GM18519 (cell line): Measurements from ENCODE around the gene RDH13.
"Not testable (repeated sequence)": the region's sequence is repeated elsewhere in the genome, so short reads cannot be mapped to it uniquely, and the experiment has no call there.

Source experiments
- ATAC-seq: cut with Tn5 transposase; IDR thresholded peaks from one replicate; pipeline ENCODE4 v1.9.1; 2021; ENCODE audit warnings: mild to moderate bottlenecking, moderate library complexity; ENCODE audit not compliant: unreplicated experiment, low FRiP score

Gene RDH13

DNA sequence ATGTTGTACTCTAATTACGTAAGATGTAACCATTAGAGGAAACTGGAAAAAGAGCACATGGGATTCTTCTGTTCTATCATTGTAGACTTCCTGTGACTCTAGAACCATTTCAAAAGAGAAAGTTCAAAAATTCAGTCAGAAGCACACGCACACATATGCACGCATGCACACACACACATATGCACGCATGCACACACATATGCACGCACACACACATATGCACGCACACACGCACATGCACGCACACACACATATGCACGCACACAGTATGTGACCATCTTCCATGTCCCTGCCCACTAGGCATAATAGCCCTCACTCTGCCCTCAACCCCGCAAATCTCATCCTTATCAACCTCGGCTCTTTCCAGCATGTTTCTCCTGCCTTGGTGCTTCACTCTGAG is 38.8 kb downstream of the RDH13 start:
- no peak for ATAC-seq

DNA sequence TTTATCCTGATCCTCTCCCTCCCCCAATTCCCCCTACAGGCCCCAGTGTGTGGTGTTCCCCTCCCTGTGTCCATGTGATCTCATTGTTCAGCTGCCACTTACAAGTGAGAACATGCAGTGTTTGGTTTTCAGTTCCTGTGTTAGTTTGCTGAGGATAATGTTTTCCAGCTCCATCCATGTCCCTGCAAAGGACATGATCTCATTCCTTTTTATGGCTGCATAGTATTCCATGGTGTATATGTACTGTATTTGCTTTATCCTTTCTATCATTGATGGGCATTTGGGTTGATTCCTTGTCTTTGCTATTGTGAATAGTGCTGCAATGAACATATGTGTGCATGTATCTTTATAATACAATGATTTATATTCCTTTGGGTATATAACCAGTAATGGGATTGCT is 42.6 kb downstream of the RDH13 start:
- not testable (repeated sequence) for ATAC-seq

DNA sequence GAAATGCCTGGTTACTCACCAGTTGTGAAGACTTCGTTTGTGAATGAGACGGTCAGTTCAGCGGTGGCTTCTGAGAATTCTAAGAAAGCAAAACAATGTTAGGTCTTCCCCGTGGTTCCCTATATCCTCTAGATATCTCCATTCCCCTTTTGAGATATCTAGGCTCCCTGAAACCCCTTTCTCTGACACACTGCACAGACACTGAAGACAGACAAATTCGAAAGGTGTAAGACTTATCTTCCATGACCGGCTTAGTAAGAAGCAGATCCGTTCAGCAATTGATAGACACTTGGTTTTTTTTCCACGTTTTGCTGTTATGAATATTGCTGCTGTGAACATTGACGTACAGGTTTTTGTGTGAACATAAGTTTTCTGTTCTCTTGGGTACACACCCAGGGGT is 44.3 kb downstream of the RDH13 start:
- no peak for ATAC-seq

DNA sequence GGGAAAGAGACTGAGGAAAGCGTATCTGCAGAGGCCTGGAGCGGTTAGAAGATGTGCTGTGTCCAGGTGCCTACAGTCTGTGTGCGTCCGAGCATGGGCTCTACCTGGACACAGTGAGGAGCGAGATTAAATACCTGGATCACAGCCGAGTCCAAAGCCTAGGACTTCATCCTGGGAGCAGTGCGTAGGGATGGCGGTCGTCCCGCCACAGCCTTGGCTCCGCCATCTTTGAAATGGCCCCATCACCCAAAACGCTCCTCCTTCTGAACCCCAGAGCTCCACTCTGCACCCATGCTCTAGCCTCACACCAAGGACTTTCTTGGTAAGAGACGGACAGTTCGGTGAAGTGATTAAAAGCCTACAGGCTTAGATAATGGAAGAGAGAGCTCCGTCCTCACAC is 44.7 kb downstream of the RDH13 start:
- ATAC-seq = no peak

DNA sequence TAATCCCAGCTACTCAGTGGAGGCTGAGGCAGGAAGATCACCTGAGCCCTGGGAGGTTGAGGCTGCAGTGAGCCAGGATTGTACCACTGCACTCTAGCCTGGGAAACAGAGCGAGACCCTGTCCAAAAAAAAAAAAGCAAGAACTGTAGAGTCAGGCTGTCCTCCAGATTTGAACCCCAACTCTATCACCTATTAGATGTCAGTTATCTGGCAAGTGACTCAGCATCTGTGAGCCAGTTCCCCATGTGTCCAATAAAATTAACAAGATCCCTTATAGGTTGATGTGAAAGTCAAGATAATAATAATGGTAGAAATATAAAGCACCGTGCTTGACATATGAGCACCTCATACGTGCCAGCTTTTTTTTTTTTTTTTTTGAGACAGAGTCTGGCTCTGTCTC is 46.9 kb downstream of the RDH13 start:
- ATAC-seq = no peak

DNA sequence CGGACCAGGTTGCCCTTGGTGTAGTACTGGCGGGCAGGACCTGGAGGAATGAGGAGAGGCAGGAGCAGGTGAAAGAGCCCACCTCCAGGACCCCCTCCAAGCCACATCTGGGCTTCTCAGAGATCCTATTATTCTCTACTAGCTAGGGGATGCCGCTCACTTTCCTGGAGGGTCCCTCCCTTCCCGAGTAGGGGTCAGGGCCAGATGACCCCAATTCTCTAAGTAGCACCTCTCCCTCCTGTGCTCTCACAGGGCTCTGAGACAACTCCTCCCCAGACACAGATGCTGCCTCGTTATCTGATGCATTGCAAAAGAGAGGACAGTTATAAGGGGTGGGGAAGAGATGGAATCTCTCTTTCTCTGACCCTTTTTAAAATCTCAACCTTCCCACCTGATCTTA is 47.8 kb downstream of the RDH13 start:
- ATAC-seq = no peak

DNA sequence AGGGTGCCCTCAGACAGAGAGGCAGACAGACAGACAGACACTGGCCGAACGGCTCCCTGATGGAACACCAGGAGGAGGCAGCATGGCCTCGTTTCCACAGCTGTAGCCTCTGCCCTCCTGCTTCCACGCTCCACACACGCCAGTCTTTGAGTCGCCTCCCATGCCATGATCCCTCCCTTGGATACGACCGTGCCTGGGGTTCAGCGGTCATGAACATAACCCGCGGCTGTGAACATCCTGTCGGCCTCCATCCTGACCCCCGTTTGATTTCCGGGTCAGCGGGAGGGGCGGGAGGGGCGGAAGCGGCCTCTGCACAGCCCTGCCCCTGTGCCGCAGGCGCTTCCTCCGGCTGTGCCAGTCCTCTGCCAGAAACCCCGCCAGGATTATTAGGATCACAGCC is 48.2 kb downstream of the RDH13 start:
- no peak for ATAC-seq

DNA sequence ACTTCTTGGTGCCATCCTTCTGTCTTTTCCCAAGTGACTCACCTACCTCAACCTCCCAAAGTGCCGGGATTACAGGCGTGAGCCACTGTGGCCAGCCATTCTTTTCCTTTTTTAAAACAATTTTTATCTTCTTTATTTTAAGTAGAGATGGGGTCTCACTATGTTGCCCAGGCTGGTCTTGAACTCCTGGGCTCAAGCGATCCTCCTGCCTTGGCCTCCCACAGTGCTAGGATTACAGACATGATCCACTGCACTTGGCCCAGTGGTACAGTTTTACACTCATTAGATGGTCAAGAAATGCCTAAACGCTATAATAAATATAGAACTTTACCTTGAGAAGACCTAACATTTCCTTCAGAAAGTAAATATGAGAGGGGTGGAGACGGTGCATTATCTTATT is 49.4 kb downstream of the RDH13 start:
- no peak for ATAC-seq

DNA sequence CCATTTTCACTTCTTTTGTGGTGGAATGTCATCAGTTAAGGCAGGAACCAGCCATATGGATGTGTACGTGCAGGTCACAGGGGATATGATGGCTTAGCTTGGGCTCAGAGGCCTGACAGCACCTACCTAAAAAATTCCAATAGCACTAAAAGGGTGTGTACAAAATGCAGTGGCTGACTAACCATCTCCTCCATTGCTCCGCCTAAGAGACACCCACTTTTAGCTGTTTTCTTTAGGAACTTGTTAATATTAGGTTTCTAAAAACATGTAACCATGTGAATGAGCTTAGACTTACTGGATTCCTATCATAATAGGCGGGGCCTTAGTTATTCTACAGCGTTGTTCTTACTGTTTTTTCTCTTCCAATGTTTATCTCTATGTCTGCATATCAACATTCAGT is 50.6 kb downstream of the RDH13 start:
- ATAC-seq = no peak

DNA sequence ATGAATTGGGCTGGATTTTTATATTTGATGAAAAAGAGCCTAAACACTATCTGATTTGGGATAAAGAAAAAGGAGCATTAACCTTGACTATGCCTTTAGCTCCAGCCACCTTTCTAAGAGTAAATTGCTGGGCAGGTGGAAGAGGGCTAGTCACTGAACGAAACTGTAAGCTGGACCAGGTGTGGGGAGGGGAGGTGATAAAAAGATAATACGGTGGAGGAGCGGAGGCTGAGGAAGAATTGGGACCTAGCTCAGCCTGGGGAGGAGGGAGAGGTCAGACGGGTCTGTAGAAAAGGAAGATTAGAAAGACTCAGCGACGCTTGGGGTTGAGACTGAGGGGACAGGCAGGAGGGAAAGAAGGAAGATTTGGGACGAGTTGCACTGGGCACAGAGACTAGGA is 52.4 kb downstream of the RDH13 start:
- not testable (repeated sequence) for ATAC-seq

DNA sequence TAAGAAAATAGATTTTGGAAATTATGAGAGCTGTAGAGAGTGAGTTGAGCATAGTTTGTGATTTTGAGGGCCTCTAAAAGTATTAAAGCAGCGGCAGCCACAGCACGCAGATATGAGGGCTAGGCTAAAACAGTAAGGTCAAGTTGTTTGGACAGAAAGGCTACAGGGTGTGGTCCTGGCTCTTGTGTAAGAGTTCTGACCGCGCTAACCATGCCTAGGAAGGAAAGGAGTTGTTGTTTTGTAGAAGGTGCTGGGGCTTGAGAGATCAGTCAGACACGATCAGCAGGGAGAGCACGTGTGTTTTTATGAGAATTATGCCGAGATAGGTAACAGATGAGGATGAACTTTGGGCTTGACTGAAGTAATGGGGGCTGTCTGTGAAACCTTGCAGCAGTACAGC is 54.2 kb downstream of the RDH13 start:
- not testable (repeated sequence) for ATAC-seq

DNA sequence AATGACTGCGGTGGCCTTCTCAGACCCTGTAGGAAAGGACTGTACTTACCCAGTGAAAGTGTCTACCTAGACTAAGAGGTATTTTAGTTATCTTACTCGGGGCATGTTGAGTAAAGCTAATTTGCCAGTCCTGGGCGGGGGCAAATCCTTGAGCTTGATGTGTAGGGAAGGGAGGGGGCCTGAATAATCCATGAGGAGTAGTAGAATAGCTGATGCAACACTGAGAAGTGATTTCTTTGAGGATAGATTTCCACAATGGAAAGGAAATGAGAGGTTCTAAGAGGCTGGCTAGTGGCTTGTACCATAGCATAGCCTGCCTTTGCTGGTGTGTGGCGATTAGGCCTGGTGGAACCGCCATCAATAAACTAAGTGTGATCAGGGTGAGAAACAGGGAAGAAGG is 54.8 kb downstream of the RDH13 start:
- not testable (repeated sequence) for ATAC-seq

DNA sequence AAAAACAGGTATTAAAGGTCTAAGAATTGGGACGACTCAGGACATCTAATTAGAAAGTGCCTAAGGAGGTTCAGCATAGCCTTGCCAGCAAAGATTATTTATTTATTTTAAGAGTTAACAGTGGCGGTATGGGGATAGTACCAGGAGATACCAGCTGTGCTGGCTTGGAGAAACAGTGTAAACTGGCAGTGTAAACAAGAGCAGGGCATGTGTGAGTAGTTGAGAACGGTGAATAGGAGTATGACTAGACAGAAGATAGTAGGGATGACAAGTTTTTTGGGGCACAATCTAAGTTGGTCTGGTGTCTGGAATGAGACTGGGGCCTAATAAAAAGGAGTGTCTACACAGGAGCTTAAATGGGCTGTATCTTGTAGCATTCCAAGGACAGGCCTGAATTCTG is 55.4 kb downstream of the RDH13 start:
- ATAC-seq = not testable (repeated sequence)

DNA sequence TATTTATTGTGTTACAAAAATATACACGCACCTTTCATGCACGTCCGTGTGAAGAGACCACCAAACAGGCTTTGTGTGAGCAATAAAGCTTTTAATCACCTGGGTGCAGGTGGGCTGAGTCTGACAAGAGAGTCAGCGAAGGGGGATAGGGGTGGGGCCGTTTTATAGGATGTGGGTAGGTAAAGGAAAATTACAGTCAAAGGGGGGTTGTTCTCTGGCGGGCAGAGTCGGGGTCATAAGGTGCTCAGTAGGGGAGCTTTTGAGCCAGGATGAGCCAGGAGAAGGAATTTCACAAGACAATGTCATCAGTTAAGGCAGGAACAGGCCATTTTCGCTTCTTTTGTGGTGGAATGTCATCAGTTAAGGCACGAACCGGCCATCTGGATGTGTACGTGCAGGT is 56.2 kb downstream of the RDH13 start:
- not testable (repeated sequence) for ATAC-seq

DNA sequence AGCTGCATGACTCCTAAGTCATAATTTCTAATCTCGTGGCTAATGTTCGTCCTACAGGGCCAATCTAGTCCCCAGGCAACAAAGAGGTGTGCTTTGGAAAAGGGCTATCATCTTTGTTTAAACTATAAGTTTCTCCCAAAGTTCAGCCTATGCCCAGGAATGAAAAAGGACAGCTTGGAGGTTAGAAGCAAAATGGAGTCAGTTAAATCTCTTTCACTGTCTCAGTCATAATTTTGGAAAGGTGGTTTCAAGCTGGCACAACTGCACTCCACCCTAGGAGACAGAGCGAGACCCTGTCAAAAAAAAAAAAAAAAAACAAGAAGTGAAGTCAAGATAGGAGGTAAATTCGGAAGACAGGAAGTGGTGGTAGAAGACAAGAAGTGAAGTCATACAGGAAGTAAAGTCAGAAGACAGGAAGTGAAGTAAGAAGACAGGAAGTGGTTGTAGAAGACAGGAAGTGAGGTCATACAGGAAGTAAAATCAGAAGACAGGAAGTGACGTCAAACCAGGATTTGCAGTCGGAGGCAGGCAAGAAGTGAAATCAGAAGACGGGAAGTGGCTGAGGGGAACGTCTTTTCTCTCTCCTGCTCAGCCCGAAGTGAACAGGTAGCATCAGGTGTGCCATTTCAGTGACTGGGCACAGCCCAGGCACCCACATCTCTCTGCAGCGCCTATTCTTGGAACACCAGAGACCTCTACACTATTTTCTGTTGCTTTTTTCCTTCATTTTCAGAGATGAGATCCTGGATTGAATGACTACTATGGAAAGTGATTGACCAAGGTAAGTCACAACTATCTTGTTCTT is 57.1 kb downstream of the RDH13 start:
- ATAC-seq = no peak

DNA sequence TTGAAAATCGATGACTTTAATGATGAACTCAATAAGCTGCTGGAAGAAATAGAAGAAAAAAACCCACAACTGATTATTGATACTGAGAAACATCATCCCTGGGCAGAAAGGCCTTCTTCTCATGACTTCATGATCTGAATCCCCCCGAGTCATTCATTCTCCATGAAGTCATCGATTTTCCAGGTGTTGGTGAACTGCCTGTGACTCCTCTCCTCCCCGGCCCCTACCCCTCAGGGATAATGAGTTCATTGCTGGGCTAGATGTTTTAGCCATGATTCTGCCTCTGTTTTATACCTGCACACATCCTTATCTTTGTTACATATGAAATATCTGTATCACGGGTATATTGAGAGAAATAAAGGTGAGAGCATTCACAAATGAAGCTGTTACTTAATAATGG is 62.2 kb downstream of the RDH13 start:
- no peak for ATAC-seq

DNA sequence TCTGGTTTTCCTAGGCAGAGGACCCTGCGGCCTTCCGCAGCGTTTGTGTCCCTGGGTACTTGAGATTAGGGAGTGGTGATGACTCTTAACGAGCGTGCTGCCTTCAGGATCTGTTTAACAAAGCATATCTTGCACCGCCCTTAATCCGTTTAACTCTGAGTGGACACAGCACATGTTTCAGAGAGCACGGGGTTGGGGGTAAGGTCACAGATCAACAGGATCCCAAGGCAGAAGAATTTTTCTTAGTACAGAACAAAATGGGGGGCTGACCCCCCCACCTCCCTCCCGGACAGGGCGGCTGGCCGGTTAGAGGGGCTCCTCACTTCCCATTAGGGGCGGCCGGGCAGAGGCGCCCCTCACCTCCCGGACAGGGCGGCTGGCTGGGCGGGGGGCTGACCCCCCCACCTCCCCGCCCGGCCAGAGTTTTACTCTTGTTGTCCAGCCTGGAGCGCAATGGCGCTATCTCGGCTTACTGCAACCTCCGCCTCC is 64.2 kb downstream of the RDH13 start:
- not testable (repeated sequence) for ATAC-seq

DNA sequence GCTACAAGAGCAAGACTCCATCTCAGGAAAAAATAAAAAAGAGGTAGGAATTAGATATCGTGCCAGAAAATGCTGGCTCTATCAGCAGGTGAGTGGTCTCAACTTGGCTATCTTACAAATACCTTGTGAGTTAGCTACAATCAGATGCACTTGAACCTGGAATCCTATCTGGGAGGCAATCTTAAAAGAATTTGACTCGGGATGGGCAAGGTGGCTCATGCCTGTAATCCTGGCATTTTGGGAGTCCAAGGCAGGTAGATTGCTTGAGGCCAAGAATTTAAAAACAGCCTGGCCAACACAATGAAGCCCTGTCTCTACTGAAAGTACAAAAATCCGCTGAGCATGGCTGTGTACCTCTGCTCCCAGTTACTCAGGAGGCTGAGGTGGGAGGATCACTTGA is 67.4 kb downstream of the RDH13 start:
- no peak for ATAC-seq
